Measurements from ENCODE around the gene SDE2.

SDE2 gene

DNA sequence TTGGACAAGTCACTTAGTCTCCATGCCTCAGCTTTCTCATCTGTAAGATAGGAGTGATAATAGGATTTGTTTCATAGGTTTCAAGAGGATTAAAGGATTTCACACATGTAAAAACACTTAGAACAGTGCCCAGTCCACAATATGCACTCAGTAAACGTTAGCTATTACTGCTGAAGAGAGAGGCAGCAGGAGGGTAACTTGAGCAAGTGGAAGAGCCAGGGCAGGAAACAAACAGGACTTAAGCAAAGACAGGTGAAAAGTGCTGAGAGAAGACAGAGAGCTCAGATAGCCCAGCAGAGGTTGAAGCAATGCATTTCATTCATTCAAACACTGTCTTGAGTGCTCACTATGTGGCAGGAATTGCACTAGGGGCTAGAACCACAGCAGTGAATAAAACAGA lies 42.3 kb upstream of the SDE2 start:
- Histone ChIP-seq H3K27me3 (replicated peaks) (no peaks in the 10 kb centered on the region), H3K36me3 (replicated peaks) (no peaks in the 10 kb centered on the region), H3K4me3 (ENCODE audit: low read depth, low read length) (no peak overlapping the region), H3K27ac (no peak overlapping the region)
- in situ Hi-C loops (cut with HindIII; ENCODE audit: low pct_ligation_motif_present, low sequenced_read_pairs): no loop called here
- no peak for DNase-seq
- TF ChIP-seq, protein P1, sequence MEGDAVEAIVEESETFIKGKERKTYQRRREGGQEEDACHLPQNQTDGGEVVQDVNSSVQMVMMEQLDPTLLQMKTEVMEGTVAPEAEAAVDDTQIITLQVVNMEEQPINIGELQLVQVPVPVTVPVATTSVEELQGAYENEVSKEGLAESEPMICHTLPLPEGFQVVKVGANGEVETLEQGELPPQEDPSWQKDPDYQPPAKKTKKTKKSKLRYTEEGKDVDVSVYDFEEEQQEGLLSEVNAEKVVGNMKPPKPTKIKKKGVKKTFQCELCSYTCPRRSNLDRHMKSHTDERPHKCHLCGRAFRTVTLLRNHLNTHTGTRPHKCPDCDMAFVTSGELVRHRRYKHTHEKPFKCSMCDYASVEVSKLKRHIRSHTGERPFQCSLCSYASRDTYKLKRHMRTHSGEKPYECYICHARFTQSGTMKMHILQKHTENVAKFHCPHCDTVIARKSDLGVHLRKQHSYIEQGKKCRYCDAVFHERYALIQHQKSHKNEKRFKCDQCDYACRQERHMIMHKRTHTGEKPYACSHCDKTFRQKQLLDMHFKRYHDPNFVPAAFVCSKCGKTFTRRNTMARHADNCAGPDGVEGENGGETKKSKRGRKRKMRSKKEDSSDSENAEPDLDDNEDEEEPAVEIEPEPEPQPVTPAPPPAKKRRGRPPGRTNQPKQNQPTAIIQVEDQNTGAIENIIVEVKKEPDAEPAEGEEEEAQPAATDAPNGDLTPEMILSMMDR (IDR thresholded peaks at IDR 0.05; ENCODE audit: low read depth, low read length, missing control alignments): no peak

DNA sequence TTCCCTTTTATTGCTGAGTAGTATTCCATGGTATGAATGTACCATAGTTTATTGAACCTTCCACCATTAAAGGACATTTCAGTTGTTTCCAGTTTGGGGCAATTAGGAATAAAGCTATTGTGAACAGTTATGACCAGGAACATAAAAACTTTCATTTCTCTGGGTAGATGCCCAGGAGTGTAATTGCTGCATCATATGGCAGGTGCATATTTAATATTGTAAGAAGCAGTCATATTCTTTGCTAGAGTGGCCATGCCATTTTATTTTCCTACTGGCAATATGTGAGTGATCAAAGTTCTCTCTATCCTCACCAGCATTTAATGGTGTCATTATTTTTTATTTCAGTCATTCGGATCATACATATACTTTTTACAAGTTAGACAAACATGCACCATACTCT lies 39.5 kb upstream of the SDE2 start:
- in situ Hi-C loops (cut with HindIII; ENCODE audit: low pct_ligation_motif_present, low sequenced_read_pairs): no loop called here

DNA sequence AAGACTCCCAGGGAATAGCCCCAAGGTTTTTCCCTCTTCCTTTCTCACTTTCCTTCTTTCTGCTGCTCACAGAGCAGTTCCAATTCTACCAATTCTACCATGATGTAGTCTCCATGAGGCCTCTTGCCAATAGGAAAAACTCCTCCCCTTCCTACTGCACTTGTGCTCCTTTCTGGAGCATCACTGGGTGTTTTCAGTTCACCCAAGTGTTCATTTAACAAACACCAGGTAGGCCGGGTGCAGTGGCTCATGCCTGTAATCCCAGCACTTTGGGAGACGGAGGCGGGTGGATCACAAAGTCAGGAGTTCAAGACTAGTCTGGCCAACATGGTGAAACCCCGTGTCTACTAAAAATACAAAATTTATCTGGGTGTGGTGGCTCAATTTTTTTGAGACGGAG lies 36.8 kb upstream of the SDE2 start:
- Histone ChIP-seq H3K36me3 (replicated peaks) (no peaks in the 10 kb centered on the region), H3K27ac (no peak overlapping the region), H3K27me3 (replicated peaks) (no peaks in the 10 kb centered on the region), H3K4me3 (ENCODE audit: low read depth, low read length) (no peak overlapping the region)
- no peak for DNase-seq
- TF ChIP-seq, protein P1 (IDR thresholded peaks at IDR 0.05; ENCODE audit: low read depth, low read length, missing control alignments): no peak
- in situ Hi-C loops (cut with HindIII; ENCODE audit: low pct_ligation_motif_present, low sequenced_read_pairs): no loop called here

More for the DNA sequence above, 39.5 kb upstream of the SDE2 start:
- Histone ChIP-seq H3K36me3 (replicated peaks) (no peaks in the 10 kb centered on the region), H3K27me3 (replicated peaks) (no peaks in the 10 kb centered on the region), H3K27ac (no peak overlapping the region), H3K4me3 (ENCODE audit: low read depth, low read length) (no peak overlapping the region)
- TF ChIP-seq, protein P1 (IDR thresholded peaks at IDR 0.05; ENCODE audit: low read depth, low read length, missing control alignments): no peak
- DNase-seq: no peak

DNA sequence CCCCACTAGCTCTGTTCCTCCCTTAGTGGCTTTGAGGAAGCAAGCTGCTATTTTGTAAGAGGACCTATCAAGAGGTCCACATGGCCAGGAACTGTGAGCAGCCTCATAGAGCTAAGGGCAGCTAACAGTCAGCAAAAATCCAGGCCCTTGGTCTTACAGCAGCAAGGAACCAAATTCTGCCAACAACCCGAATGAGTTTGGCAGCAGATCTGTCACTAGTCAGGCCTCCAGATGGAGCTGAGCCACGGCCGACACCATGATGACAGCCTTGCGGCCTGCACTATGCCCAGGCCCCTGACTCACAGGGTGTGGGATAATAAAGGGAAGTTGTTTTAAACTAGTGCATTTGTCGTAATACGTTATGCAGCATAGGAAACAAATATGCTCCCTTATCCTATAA lies 35.3 kb upstream of the SDE2 start:
- Histone ChIP-seq H3K27ac (peak overlapping the region; percentile 40), H3K27me3 (replicated peaks) (no peaks in the 10 kb centered on the region), H3K36me3 (replicated peaks) (no peaks in the 10 kb centered on the region), H3K4me3 (ENCODE audit: low read depth, low read length) (no peak overlapping the region)
- peak; percentile 89 for DNase-seq
- in situ Hi-C loops (cut with HindIII; ENCODE audit: low pct_ligation_motif_present, low sequenced_read_pairs): no loop called here
- TF ChIP-seq, protein P1 (IDR thresholded peaks at IDR 0.05; ENCODE audit: low read depth, low read length, missing control alignments): no peak

DNA sequence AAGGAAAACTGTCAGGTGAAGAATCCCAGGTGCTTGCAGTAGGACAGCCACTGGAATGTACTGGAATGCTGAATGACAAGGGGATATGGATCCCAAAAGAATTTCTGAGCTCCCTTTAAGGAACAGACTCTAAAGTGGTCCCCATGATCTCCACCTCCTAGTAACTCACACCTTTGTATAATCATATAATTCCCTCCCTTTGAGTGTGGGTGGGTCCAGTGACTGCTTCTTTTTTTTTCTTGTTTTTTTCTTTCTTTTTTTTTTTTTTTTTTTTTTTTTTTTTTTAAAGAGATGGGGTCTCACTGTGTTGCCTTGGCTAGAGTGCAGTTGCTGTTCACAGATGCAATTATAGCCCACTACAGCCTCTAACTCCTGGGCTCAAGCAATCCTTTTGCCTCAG lies 34.8 kb upstream of the SDE2 start:
- H3K36me3 ChIP-seq (replicated peaks): no peaks in the 10 kb centered on the region
- H3K27ac ChIP-seq: no peak overlapping the region
- H3K4me3 ChIP-seq (ENCODE audit: low read depth, low read length): no peak overlapping the region
- TF ChIP-seq, protein P1 (IDR thresholded peaks at IDR 0.05; ENCODE audit: low read depth, low read length, missing control alignments): no peak
- no peaks in the 10 kb centered on the region for H3K27me3 ChIP-seq (replicated peaks)
- DNase-seq: no peak
- in situ Hi-C loops (cut with HindIII; ENCODE audit: low pct_ligation_motif_present, low sequenced_read_pairs): no loop called here

DNA sequence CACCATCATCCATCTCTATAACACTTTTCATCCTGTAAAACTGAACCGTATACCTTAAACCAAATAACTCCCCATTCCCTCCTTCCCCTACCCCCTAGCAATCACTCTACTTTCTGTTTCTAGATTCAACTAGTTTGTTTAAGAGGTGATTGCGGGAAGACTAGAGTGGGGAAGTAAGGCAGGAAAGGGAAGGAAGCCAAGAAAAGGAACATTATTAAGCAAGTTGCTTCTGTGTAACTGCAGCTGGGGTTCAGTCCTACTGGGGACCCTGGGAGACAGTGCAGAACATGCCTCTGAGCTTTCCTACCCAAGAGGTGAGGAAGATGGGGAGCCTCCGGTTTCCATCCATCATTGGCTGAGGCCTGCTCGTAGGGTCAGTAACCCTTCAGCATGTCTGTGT lies 34.4 kb upstream of the SDE2 start:
- Histone ChIP-seq H3K4me3 (ENCODE audit: low read depth, low read length) (no peak overlapping the region), H3K27ac (no peak overlapping the region), H3K36me3 (replicated peaks) (no peaks in the 10 kb centered on the region), H3K27me3 (replicated peaks) (no peaks in the 10 kb centered on the region)
- no peak for DNase-seq
- TF ChIP-seq, protein P1 (IDR thresholded peaks at IDR 0.05; ENCODE audit: low read depth, low read length, missing control alignments): no peak
- in situ Hi-C loops (cut with HindIII; ENCODE audit: low pct_ligation_motif_present, low sequenced_read_pairs): no loop called here
